ENCODE measurements around the gene CDRT4.

- no peak for TF ChIP-seq CTCF (conservative IDR thresholded peaks at IDR 0.05)
- TF ChIP-seq EZH2 (IDR thresholded peaks at IDR 0.05; ENCODE audit: low read depth): no peak
Observed at GRCh38 chr17:15456972-15457722, 10.3 kb downstream of the CDRT4 start.

All from PC-9 (cell line).